Mucosa of rectum (tissue), 2 donors: ENCODE results near the gene CRELD2.
"Not testable (repeated sequence)": the region's sequence is repeated elsewhere in the genome, so short reads cannot be mapped to it uniquely, and the experiment has no call there.

Source experiments
- H3K27ac ChIP-seq, 2 donors: one replicate each; pipeline ENCODE4 v1.7.0; 2013; ENCODE audit warnings: inconsistent platforms in 2 of 2, low read depth in 2 of 2, low read length in 2 of 2
- H3K27me3 ChIP-seq, 2 donors: one replicate each; pipeline ENCODE4 v1.7.0; 2013; ENCODE audit warnings: low read length in 2 of 2; ENCODE audit not compliant: control insufficient read depth in 2 of 2, insufficient read depth in 2 of 2
- H3K36me3 ChIP-seq, 2 donors: one replicate each; pipeline ENCODE4 v1.7.0; 2013; ENCODE audit warnings: low read length in 2 of 2; ENCODE audit not compliant: control insufficient read depth in 2 of 2, insufficient read depth in 2 of 2
- H3K4me1 ChIP-seq, 2 donors: one replicate each; pipeline ENCODE4 v1.7.0; 2013; ENCODE audit warnings: low read length in 2 of 2, mild to moderate bottlenecking in 1 of 2; ENCODE audit not compliant: control insufficient read depth in 2 of 2, insufficient read depth in 2 of 2
- H3K4me3 ChIP-seq, 2 donors: one replicate each; pipeline ENCODE4 v1.7.0; 2013; ENCODE audit warnings: low read length in 2 of 2
- H3K9ac ChIP-seq, 2 donors: one replicate each; pipeline ENCODE4 v1.7.0; 2013; ENCODE audit warnings: low read length in 2 of 2, low read depth in 1 of 2, mild to moderate bottlenecking in 1 of 2
- H3K9me3 ChIP-seq, 2 donors: one replicate each; pipeline ENCODE4 v1.7.0; 2013; ENCODE audit warnings: low read length in 2 of 2; ENCODE audit not compliant: control insufficient read depth in 2 of 2
- donor health status: healthy.
- donor health status: Normal muscosa, but diverticular disease.

CRELD2 gene

DNA sequence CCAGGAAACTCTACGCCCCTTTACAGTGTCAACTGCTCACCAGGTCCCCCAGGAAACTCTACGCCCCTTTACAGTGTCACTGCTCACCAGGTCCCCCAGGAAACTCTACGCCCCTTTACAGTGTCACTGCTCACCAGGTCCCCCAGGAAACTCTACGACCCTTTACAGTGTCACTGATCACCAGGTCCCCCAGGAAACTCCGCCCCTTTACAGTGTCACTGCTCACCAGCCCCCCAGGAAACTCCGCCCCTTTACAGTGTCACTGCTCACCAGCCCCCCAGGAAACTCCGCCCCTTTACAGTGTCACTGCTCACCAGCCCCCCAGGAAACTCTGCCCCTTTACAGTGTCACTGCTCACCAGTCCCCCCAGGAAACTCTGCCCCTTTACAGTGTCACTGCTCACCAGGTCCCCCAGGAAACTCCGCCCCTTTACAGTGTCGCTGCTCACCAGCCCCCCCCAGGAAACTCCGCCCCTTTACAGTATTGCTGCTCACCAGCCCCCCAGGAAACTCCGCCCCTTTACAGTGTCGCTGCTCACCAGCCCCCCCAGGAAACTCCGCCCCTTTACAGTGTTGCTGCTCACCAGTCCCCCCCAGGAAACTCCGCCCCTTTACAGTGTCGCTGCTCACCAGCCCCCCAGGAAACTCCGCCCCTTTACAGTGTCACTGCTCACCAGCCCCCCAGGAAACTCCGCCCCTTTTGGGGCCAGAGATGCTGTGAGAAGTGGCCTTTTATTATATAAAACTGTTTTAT lies 26.8 kb downstream of the CRELD2 start:
- not testable (repeated sequence) for H3K9me3 ChIP-seq, H3K36me3 ChIP-seq, H3K9ac ChIP-seq, H3K27me3 ChIP-seq, H3K4me3 ChIP-seq
- H3K27ac ChIP-seq: peak overlapping the region in 1 of 2 donors; percentile 65
- peaks cover 26 to 31% of the 10 kb centered on the region in 2 donors for H3K4me1 ChIP-seq

DNA sequence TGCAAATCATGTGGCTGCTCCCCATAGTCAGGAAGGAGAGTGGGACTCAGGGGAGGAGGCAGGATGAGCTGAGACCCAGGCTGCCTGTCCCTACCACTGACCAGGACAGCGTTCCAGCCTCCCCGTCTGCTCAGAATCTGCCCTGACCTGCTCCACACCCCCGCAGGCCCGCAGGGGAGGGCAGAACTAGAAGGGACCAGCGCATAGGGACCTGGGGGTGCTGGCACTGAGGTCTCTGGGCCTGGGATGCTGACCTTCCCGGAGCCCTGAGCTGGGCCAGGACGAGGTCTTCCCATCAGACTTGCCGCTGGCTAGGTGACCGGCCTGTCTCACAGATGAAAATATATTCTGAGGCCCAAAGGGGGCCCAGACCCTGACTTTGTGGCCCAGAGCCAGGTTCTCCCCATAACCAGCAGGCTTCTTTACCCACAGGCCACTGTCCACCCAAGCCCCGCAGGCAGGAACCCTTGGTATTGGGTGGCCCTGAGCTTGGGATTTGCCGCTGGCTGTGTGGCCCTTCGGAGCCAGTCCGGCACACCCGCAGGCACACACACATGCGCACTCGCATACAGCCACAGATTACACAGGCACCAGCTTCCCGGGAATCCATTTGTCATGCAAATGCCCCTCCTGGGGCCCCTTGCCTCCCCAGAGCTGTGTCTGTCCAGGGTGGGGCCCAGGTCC lies 28.3 kb downstream of the CRELD2 start:
- Histone ChIP-seq H3K9ac (peak overlapping the region; percentile 47 to 94), H3K27ac (peak overlapping the region; percentile 98 to 100), H3K36me3 (no peaks in the 10 kb centered on the region), H3K27me3 (no peaks in the 10 kb centered on the region), H3K9me3 (no peaks in the 10 kb centered on the region), H3K4me3 (peak overlapping the region; percentile 37 to 84), H3K4me1 (peaks cover 37 to 42% of the 10 kb centered on the region in 2 donors)

DNA sequence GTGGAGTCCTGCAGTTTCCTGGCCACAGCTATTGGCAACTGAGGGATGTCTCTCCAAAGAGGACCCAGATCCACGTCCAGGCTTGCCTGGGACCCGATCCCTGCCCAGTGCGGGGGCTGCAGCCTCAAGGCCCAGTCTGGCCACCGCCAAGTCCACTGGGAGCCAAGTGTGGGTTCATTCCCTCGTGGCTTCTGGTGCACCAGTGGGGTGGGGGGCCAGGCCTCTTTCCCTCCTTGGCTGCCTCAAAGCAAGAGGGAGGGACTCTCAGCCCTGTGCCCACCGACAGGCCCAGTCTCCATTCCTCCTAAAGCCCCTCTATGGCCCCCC lies 28.8 kb downstream of the CRELD2 start:
- Histone ChIP-seq H3K9ac (peak overlapping the region; percentile 47 to 94), H3K4me3 (peak overlapping the region; percentile 37 to 84), H3K27ac (peak overlapping the region; percentile 98 to 100), H3K27me3 (no peaks in the 10 kb centered on the region), H3K36me3 (no peaks in the 10 kb centered on the region), H3K9me3 (no peaks in the 10 kb centered on the region), H3K4me1 (peaks cover 42 to 47% of the 10 kb centered on the region in 2 donors)

DNA sequence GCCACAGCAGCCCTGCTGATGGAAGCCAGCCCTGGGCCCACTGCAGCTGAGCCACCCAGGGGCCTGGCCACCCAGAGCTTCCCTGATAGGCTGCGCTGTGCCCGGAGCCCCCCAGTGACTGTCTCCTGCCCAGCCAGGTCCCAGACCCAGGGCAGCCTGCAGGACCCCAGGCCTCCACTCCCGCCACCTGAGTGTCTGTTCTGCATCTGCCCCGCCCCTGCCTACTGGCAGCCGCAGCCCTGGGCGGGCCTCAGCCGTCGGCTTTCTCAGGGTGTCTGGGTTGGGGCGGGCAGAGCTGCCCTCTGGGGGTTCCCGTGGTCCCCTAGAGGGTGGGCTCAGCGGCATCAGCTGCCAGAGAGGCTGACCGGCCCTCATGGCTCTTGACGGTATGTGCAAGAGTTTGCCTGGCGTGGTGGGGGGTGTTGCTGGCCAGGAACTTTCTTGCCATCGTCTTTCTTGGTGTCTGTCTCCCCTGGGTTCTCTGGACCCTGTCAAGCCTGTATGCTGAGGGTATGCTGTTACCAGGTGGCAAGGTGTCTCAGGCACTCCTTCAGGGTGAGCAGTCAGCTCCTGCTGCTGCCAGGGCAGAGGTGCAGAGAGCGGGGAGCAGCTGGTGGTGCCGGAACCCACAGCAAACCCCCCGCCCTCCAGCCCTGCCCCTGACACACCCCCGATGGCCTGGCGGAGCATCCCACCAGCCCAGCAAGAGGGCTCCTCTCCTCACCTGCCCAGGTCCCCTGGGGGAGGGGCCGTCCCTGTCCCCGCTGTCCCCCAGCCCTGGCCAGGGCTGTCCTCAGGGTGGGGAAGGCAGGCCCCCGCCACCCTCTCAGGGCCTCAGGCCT lies 29.9 kb downstream of the CRELD2 start:
- Histone ChIP-seq H3K27ac (peak overlapping the region; percentile 98 to 100), H3K27me3 (no peaks in the 10 kb centered on the region), H3K36me3 (no peaks in the 10 kb centered on the region), H3K9ac (peak overlapping the region; percentile 92 to 94), H3K4me3 (peak overlapping the region; percentile 69 to 84), H3K4me1 (peaks cover 50 to 54% of the 10 kb centered on the region in 2 donors), H3K9me3 (no peaks in the 10 kb centered on the region)

DNA sequence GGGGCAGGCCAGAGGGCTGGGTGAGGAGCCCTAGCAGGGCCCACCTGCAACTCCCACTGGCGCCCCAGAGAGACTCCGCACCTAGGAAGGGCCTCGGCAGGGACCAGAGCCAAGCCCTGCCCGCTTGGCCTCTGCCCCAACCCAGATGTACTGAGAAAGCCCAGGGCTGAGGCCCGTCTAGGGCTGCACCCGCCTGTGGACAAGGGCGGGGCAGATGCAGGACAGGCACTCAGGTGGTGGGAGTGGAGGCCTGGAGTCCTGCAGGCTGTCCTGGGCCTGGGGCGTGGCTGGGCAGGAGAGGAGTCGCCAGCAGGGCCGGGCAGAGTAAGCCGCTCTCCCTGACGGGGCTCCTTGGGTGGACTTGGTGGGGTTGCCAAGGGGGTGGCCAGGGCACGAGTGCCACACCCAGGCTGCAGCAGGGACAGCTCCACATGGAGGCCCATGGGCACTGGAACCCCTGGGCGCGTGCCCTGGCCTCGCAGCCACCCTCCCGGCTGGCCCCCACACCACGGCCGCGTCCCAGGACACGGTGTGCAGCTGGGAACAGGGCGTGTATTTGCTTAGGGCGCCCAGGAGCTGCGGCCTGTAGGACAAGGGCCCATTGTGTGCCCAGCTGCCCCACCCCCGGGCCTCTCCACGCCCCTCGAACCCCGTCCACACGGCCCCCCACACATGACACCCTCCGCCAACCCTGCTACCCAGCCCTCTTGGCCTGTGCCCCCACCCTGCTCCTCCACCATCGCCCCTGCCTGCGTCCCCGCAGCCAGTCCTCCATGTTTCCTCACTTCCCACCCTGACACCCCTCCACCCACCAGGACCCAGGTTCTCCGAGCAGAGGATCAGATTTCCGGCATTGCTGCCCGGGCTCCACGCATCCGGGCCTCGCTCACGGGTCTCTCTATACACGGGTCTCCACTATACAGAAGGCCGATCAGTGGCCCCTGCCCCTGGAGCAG lies 30.8 kb downstream of the CRELD2 start:
- peak overlapping the region; percentile 98 to 100 for H3K27ac ChIP-seq
- H3K36me3 ChIP-seq: no peaks in the 10 kb centered on the region
- no peaks in the 10 kb centered on the region for H3K27me3 ChIP-seq
- peak overlapping the region; percentile 92 to 94 for H3K9ac ChIP-seq
- H3K9me3 ChIP-seq: no peaks in the 10 kb centered on the region
- H3K4me3 ChIP-seq: peak overlapping the region; percentile 69 to 84
- H3K4me1 ChIP-seq: peaks cover 50 to 60% of the 10 kb centered on the region in 2 donors

DNA sequence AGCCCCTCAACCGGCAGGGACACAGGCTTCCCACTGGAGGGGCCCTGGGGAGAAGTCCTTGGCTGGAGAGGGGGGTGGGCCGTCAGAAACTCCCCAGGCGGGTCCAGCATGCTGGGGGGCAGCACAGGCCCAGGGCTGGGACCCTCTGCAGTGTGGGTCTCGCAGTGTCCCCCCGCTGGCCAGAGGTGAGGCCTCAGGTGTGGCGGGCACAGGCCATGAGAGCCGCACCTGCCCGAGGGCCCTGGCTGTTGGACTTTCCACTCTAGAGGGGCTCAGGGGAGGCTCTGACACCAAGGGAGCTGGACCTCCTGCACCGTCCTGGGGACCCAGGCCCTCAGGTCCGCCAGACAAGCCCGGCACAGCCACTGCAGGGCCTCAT lies 31.5 kb downstream of the CRELD2 start:
- Histone ChIP-seq H3K36me3 (no peaks in the 10 kb centered on the region), H3K9me3 (no peaks in the 10 kb centered on the region), H3K27ac (peak overlapping the region; percentile 98 to 100), H3K9ac (peak overlapping the region; percentile 52 to 94), H3K4me1 (peaks cover 50 to 63% of the 10 kb centered on the region in 2 donors), H3K27me3 (no peaks in the 10 kb centered on the region), H3K4me3 (no peak overlapping the region)

DNA sequence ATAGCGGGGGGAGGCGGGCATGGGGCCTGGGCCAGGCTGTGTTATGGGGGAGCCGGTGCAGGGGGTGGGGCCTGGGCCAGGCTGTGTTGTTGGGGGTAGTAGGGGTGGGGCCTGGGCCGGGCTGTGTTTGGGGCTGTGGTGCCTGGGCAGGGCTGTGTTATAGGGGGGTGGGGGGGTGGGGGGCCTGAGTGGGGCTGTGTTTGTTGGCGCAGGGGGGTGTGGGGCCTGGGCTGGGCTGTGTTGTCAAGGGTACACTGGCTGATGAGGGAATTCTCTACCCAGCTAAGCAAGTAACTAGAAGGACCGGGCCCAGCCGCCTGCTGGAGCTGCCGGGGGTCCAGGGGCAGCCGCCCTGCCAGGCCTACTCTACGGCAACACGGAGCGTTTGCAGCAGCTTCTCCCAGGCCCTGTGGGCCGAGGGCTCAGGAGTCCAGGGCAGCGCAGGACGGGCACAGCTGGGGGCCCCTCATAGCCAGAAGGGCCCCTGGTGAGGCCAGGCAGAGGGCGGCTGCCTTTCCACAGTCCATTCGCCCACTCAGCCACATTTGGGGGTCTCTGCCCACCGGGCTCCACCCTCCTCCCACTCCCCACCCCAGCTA lies 32.1 kb downstream of the CRELD2 start:
- H3K4me1 ChIP-seq: peaks cover 50 to 63% of the 10 kb centered on the region in 2 donors

DNA sequence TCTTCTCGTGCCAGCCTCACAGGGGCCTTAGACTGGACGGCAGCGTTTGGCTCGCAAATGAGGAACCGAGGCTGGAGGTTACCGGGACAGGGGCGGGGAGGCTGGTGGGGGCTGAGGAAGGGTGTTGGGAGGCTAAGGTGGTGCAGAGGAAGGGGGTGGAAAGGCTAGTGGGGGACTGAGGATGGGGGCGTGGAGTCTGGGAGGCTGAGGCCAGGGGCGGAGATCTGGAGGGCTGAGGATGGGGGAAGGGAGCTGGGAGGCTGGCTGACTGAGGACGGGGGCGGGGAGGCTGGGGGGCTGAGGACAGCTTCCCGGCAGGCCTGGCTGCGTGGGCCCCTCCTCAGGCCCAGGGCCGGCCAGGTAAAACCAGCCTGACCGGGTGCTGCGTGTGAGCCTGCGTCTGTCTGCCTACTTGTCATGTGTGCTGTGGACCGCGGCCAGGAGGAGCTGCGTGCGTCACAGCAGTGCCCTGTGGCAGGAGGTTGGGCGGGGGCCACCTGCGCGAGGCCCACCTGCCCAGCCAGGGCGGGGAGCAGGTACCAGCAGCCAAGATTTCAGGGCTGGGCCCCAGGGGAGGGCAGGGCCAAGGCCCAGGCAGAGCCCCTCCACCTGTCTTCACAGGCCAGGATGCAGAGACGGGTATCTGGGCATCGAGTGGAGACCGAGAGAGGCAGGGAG lies 32.7 kb downstream of the CRELD2 start:
- Histone ChIP-seq H3K27me3 (no peaks in the 10 kb centered on the region), H3K9me3 (no peaks in the 10 kb centered on the region), H3K4me3 (no peak overlapping the region), H3K4me1 (peaks cover 48 to 59% of the 10 kb centered on the region in 2 donors), H3K36me3 (no peaks in the 10 kb centered on the region), H3K27ac (peak overlapping the region; percentile 94 to 100), H3K9ac (peak overlapping the region; percentile 56 to 71)

More for the DNA sequence above, 32.1 kb downstream of the CRELD2 start:
- Histone ChIP-seq H3K9ac (peak overlapping the region; percentile 56 to 71), H3K27me3 (no peaks in the 10 kb centered on the region), H3K9me3 (no peaks in the 10 kb centered on the region), H3K4me3 (no peak overlapping the region), H3K36me3 (no peaks in the 10 kb centered on the region), H3K27ac (peak overlapping the region; percentile 98 to 100)

DNA sequence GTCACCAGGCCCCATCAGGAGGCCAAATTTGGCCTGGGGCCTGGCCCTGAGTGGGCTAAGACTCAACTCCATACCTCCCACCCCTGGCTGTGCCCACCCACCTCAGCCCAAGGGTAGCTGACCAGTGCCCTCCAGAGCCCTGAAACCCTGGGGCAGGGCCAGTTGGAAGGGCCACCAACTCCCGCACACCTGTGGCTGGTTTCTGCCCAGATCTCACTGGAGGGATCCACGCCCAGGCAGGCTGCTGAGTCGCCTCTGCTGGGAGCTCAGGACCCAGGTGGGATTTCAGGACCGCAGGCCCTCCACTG lies 33.2 kb downstream of the CRELD2 start:
- peak overlapping the region; percentile 94 to 100 for H3K27ac ChIP-seq
- peak overlapping the region in 1 of 2 donors; percentile 71 for H3K9ac ChIP-seq
- no peaks in the 10 kb centered on the region for H3K9me3 ChIP-seq
- H3K4me1 ChIP-seq: peaks cover 44 to 54% of the 10 kb centered on the region in 2 donors
- no peaks in the 10 kb centered on the region for H3K27me3 ChIP-seq
- H3K36me3 ChIP-seq: no peaks in the 10 kb centered on the region
- H3K4me3 ChIP-seq: no peak overlapping the region
